ENCODE data around the gene TOMM6. TPM values are rescaled to one million over a fixed set of nuclear protein-coding genes. Genes with fewer than 3 reads are reported as not detected.

TOMM6 gene
- total RNA-seq, 1 donor from 2014 or later, result 105 TPM

- no peaks in the 10 kb centered on the region for H3K9me3 ChIP-seq
- no peaks in the 10 kb centered on the region for H3K27me3 ChIP-seq
- H3K4me1 ChIP-seq, result no peaks in the 10 kb centered on the region
- H3K36me3 ChIP-seq, result no peaks in the 10 kb centered on the region
- H3K4me3 ChIP-seq, result no peak overlapping the region
- no peak overlapping the region for H3K27ac ChIP-seq
- TF ChIP-seq POLR2AphosphoS5 (IDR thresholded peaks at IDR 0.05; ENCODE audit: insufficient read depth in 1 of 2, low read depth in 1 of 2) (no peak), CTCF (IDR thresholded peaks at IDR 0.05) (no peak), POLR2A (IDR thresholded peaks at IDR 0.05) (no peak)
- no peak for DNase-seq (ENCODE audit: extremely low spot score in 2 of 2)
- intact Hi-C loops (cut with DNase I), result no loop called here
Observed at GRCh38 chr6:41743406-41744235, 43.9 kb upstream of the TOMM6 start.

- no peaks in the 10 kb centered on the region for H3K9me3 ChIP-seq
- no peaks in the 10 kb centered on the region for H3K4me1 ChIP-seq
- no peak for TF ChIP-seq POLR2AphosphoS5 (IDR thresholded peaks at IDR 0.05; ENCODE audit: insufficient read depth in 1 of 2, low read depth in 1 of 2)
- no peak for TF ChIP-seq POLR2A (IDR thresholded peaks at IDR 0.05)
- TF ChIP-seq CTCF (IDR thresholded peaks at IDR 0.05), result no peak
- H3K36me3 ChIP-seq, result no peaks in the 10 kb centered on the region
- no peak overlapping the region for H3K4me3 ChIP-seq
- no peak for DNase-seq (ENCODE audit: extremely low spot score in 2 of 2)
- no peaks in the 10 kb centered on the region for H3K27me3 ChIP-seq
- intact Hi-C loops (cut with DNase I), result no loop called here
- H3K27ac ChIP-seq, result no peak overlapping the region
Observed at GRCh38 chr6:41744236-41744787, 43.2 kb upstream of the TOMM6 start.

- Histone ChIP-seq H3K4me3 (no peak overlapping the region), H3K27me3 (no peaks in the 10 kb centered on the region), H3K9me3 (no peaks in the 10 kb centered on the region), H3K36me3 (no peaks in the 10 kb centered on the region), H3K4me1 (no peaks in the 10 kb centered on the region), H3K27ac (no peak overlapping the region)
- DNase-seq (ENCODE audit: extremely low spot score in 2 of 2), result no peak
- intact Hi-C loops (cut with DNase I), result no loop called here
- TF ChIP-seq POLR2AphosphoS5 (IDR thresholded peaks at IDR 0.05; ENCODE audit: insufficient read depth in 1 of 2, low read depth in 1 of 2), result no peak
- no peak for TF ChIP-seq CTCF (IDR thresholded peaks at IDR 0.05)
- TF ChIP-seq POLR2A (IDR thresholded peaks at IDR 0.05), result no peak
Observed at GRCh38 chr6:41746107-41746506, 41.4 kb upstream of the TOMM6 start.

GRCh38 chr6:41747256-41748101, 40.0 kb upstream of the TOMM6 start, which contains the start of gene PGC:
Gene PGC, minus strand, starts transcription at chr6:41747397. Its CDS starts 63 bp downstream, at chr6:41747334.
- Histone ChIP-seq H3K27ac (no peak within 1 kb of the TSS), H3K27me3 (no peaks in the 10 kb centered on the region), H3K4me1 (no peaks in the 10 kb centered on the region), H3K4me3 (no peak within 1 kb of the TSS), H3K36me3 (no peaks in the 10 kb centered on the region), H3K9me3 (no peaks in the 10 kb centered on the region)
- intact Hi-C loops (cut with DNase I), result no loop called here
- no peak for DNase-seq (ENCODE audit: extremely low spot score in 2 of 2)
- TF ChIP-seq POLR2AphosphoS5 (IDR thresholded peaks at IDR 0.05; ENCODE audit: insufficient read depth in 1 of 2, low read depth in 1 of 2), result no peak

GRCh38 chr6:41748102-41748477, 39.4 kb upstream of the TOMM6 start:
- Histone ChIP-seq H3K4me3 (no peak overlapping the region), H3K9me3 (no peaks in the 10 kb centered on the region), H3K4me1 (no peaks in the 10 kb centered on the region), H3K27ac (no peak overlapping the region), H3K36me3 (no peaks in the 10 kb centered on the region), H3K27me3 (no peaks in the 10 kb centered on the region)
- TF ChIP-seq CTCF (IDR thresholded peaks at IDR 0.05), result no peak
- no peak for TF ChIP-seq POLR2AphosphoS5 (IDR thresholded peaks at IDR 0.05; ENCODE audit: insufficient read depth in 1 of 2, low read depth in 1 of 2)
- TF ChIP-seq POLR2A (IDR thresholded peaks at IDR 0.05), result no peak
- intact Hi-C loops (cut with DNase I), result no loop called here
- no peak for DNase-seq (ENCODE audit: extremely low spot score in 2 of 2)
